BLaER1 (cell line): ENCODE measurements around the gene CDH8.

ENCODE experiments used
- H3K27ac ChIP-seq: shearing (Covaris generic); formaldehyde crosslinking; 2 replicates; pipeline ENCODE4 v1.8.1; 2022
- H3K27me3 ChIP-seq: shearing (Covaris generic); formaldehyde crosslinking; 2 replicates; pipeline ENCODE4 v1.8.1; 2022
- H3K36me3 ChIP-seq: shearing (Covaris generic); formaldehyde crosslinking; 2 replicates; pipeline ENCODE4 v1.8.1; 2022
- H3K4me1 ChIP-seq: shearing (Covaris generic); formaldehyde crosslinking; 2 replicates; pipeline ENCODE4 v1.8.1; 2022
- H3K4me2 ChIP-seq: shearing (Covaris generic); formaldehyde crosslinking; 2 replicates; pipeline ENCODE4 v1.8.1; 2022
- H3K4me3 ChIP-seq: shearing (Covaris generic); formaldehyde crosslinking; 2 replicates; pipeline ENCODE4 v1.8.1; 2022
- H3K9ac ChIP-seq: shearing (Covaris generic); formaldehyde crosslinking; 2 replicates; pipeline ENCODE4 v1.8.1; 2022
- H3K9me3 ChIP-seq: shearing (Covaris generic); formaldehyde crosslinking; 2 replicates; pipeline ENCODE4 v1.8.1; 2022
- H4K20me1 ChIP-seq: shearing (Covaris generic); formaldehyde crosslinking; 2 replicates; pipeline ENCODE4 v1.8.1; 2022
- Cebpa-rat ChIP-seq: shearing (Covaris generic); IDR thresholded peaks from 2 replicates; pipeline ENCODE4 v1.8.1; 2022

CDH8 gene

GRCh38 chr16:61611847-61612491 lies 424.3 kb downstream of the CDH8 start:
- Histone ChIP-seq H3K27ac (no peak overlapping the region), H3K4me1 (no peaks in the 10 kb centered on the region), H3K36me3 (no peaks in the 10 kb centered on the region), H3K9me3 (no peaks in the 10 kb centered on the region), H3K4me2 (no peak overlapping the region), H3K9ac (no peak overlapping the region), H4K20me1 (no peaks in the 10 kb centered on the region), H3K4me3 (no peak overlapping the region), H3K27me3 (no peaks in the 10 kb centered on the region)
- TF ChIP-seq Cebpa-rat: no peak

GRCh38 chr16:61606581-61606980 lies 429.7 kb downstream of the CDH8 start:
- Histone ChIP-seq H4K20me1 (no peaks in the 10 kb centered on the region), H3K4me2 (no peak overlapping the region), H3K36me3 (no peaks in the 10 kb centered on the region), H3K4me1 (no peaks in the 10 kb centered on the region), H3K27ac (no peak overlapping the region), H3K27me3 (no peaks in the 10 kb centered on the region), H3K4me3 (no peak overlapping the region), H3K9ac (no peak overlapping the region), H3K9me3 (no peaks in the 10 kb centered on the region)
- TF ChIP-seq Cebpa-rat: no peak
